Measurements from ENCODE around the gene ESRRA. TPM values are rescaled to one million over a fixed set of nuclear protein-coding genes. Genes with fewer than 3 reads are reported as not detected.

ESRRA gene
- total RNA-seq, 1 experiment from 2014 or later: 111 TPM

DNA sequence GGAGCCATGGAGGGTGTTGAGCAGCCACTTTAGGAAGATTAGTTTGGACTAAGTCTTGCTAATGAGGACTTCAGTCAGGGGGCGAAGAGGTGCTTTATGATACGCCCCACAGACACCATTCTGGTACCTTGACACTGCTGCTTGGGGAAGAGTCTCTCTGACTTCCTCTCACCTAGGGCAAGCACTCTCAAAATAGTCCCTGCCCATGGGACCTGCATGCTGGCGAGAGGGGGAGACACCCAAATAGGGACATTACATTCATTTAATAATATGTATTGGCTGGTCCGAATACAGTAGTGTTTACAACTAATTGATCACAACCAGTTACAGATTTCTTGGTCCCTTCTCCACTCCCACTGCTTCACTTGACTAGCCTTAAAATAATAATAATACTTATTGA, 9.6 kb upstream of the ESRRA start:
- Histone ChIP-seq H3K4me1 (ENCODE audit: insufficient read depth, low read length) (peaks cover 21% of the 10 kb centered on the region), H3K36me3 (ENCODE audit: low read depth, low read length) (no peaks in the 10 kb centered on the region), H3K79me2 (ENCODE audit: low read length) (no peaks in the 10 kb centered on the region), H3K9ac (ENCODE audit: low read length) (no peak overlapping the region), H3K27me3 (ENCODE audit: low read length) (peaks cover 37% of the 10 kb centered on the region), H3K27ac (ENCODE audit: low read length) (no peak overlapping the region), H3K9me2 (replicated peaks; ENCODE audit: low read length) (no peaks in the 10 kb centered on the region), H4K20me1 (ENCODE audit: low read length) (no peaks in the 10 kb centered on the region), H3K4me3 (ENCODE audit: low read length) (no peak overlapping the region), H3K4me2 (ENCODE audit: low read length) (no peak overlapping the region), H3K9me3 (ENCODE audit: low read length) (no peaks in the 10 kb centered on the region), H3F3A (ENCODE audit: low read length, unreplicated experiment) (no peaks in the 10 kb centered on the region), H2AFZ (ENCODE audit: low read length) (no peak overlapping the region)
- no peak for TF ChIP-seq EZH2phosphoT487 (IDR thresholded peaks at IDR 0.05; ENCODE audit: borderline replicate concordance, low read length)
- TF ChIP-seq EZH2 (IDR thresholded peaks at IDR 0.05; ENCODE audit: low read length, unreplicated experiment): no peak
- TF ChIP-seq, protein P1, sequence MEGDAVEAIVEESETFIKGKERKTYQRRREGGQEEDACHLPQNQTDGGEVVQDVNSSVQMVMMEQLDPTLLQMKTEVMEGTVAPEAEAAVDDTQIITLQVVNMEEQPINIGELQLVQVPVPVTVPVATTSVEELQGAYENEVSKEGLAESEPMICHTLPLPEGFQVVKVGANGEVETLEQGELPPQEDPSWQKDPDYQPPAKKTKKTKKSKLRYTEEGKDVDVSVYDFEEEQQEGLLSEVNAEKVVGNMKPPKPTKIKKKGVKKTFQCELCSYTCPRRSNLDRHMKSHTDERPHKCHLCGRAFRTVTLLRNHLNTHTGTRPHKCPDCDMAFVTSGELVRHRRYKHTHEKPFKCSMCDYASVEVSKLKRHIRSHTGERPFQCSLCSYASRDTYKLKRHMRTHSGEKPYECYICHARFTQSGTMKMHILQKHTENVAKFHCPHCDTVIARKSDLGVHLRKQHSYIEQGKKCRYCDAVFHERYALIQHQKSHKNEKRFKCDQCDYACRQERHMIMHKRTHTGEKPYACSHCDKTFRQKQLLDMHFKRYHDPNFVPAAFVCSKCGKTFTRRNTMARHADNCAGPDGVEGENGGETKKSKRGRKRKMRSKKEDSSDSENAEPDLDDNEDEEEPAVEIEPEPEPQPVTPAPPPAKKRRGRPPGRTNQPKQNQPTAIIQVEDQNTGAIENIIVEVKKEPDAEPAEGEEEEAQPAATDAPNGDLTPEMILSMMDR (conservative IDR thresholded peaks at IDR 0.05; ENCODE audit: low read depth, low read length): no peak
- DNase-seq (no peak), ATAC-seq (no peak)
- POLR2A ChIA-PET (ENCODE audit: unreplicated experiment): interaction anchor here (0.6 kb wide), 1 partner anchor 44 kb away, joined by 4 read pairs; no protein-coding TSS in a partner anchor
- no TSS peak for BruUV-seq (replicated peaks)
- CTCF ChIA-PET: interaction anchor here (0.9 kb wide), 1 partner anchor 19 kb away, joined by 8 read pairs; no protein-coding TSS in a partner anchor
- intact Hi-C loops (cut with micrococcal nuclease): no loop called here

DNA sequence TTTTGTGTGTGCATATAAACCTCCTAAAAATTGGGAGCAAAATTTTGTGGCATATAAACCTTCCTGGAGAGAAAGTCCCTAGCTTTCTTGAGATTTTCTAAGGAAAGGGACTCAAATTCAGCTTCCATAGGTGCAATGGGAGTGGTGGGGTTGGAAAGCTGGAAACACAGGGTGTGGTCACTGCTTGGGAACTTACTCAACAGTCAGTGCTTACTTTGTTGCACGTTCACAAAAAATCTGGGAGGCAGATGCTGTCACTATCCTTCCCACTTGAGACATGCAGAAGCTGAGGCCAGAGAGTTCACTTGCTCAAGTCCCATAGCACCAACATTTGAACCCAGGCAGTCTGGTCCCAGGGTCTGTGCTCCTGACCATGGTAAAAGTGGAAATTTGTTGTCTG, 9.1 kb upstream of the ESRRA start:
- H3K9ac ChIP-seq (ENCODE audit: low read length): no peak overlapping the region
- H3K27me3 ChIP-seq (ENCODE audit: low read length): peaks cover 32% of the 10 kb centered on the region
- no peaks in the 10 kb centered on the region for H3K9me2 ChIP-seq (replicated peaks; ENCODE audit: low read length)
- CTCF ChIA-PET: interaction anchor here (0.9 kb wide), 1 partner anchor 20 kb away, joined by 8 read pairs; no protein-coding TSS in a partner anchor
- no peaks in the 10 kb centered on the region for H4K20me1 ChIP-seq (ENCODE audit: low read length)
- no peaks in the 10 kb centered on the region for H3K79me2 ChIP-seq (ENCODE audit: low read length)
- DNase-seq (peak; percentile 44), ATAC-seq (no peak)
- H3K27ac ChIP-seq (ENCODE audit: low read length): no peak overlapping the region
- TF ChIP-seq EZH2phosphoT487 (IDR thresholded peaks at IDR 0.05; ENCODE audit: borderline replicate concordance, low read length) (no peak), EZH2 (IDR thresholded peaks at IDR 0.05; ENCODE audit: low read length, unreplicated experiment) (no peak)
- TF ChIP-seq, protein P1 (conservative IDR thresholded peaks at IDR 0.05; ENCODE audit: low read depth, low read length): no peak
- no peak overlapping the region for H3K4me2 ChIP-seq (ENCODE audit: low read length)
- H3K36me3 ChIP-seq (ENCODE audit: low read depth, low read length): no peaks in the 10 kb centered on the region
- H3K9me3 ChIP-seq (ENCODE audit: low read length): no peaks in the 10 kb centered on the region
- intact Hi-C loops (cut with micrococcal nuclease): no loop called here
- no peak overlapping the region for H2AFZ ChIP-seq (ENCODE audit: low read length)
- POLR2A ChIA-PET (ENCODE audit: unreplicated experiment): no interaction called here
- H3K4me1 ChIP-seq (ENCODE audit: insufficient read depth, low read length): peaks cover 23% of the 10 kb centered on the region
- no TSS peak for BruUV-seq (replicated peaks)
- H3K4me3 ChIP-seq (ENCODE audit: low read length): no peak overlapping the region
- H3F3A ChIP-seq (ENCODE audit: low read length, unreplicated experiment): no peaks in the 10 kb centered on the region

DNA sequence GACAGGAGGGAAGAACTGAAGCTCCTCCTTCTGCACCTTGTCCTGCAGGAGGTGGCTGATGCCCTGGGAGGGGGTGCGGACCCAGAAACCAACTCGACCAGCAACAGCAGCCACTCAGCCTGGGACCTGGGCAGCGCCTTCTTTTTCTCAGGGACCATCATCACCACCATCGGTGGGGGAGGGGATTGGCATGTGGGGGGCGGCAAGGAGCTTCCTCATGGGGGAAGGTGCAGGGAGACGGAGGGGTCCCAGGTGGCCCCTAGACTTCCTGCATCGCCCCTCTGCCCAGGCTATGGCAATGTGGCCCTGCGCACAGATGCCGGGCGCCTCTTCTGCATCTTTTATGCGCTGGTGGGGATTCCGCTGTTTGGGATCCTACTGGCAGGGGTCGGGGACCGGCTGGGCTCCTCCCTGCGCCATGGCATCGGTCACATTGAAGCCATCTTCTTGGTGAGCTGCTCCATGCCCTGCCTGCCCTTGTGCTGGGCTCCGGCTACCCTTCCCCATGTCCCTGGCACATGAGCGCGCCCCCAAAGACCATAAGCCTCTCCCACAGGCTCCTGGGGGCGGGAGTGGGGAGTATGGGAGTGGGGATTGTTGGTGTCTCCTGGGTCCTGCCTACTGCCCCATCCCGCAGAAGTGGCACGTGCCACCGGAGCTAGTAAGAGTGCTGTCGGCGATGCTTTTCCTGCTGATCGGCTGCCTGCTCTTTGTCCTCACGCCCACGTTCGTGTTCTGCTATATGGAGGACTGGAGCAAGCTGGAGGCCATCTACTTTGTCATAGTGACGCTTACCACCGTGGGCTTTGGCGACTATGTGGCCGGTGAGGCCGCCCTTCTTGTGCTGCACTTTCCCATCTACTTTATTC, 8.3 kb upstream of the ESRRA start:
- TF ChIP-seq, protein P1 (conservative IDR thresholded peaks at IDR 0.05; ENCODE audit: low read depth, low read length): no peak
- TF ChIP-seq EZH2phosphoT487 (IDR thresholded peaks at IDR 0.05; ENCODE audit: borderline replicate concordance, low read length) (no peak), EZH2 (IDR thresholded peaks at IDR 0.05; ENCODE audit: low read length, unreplicated experiment) (no peak)
- Histone ChIP-seq H3K9me3 (ENCODE audit: low read length) (no peaks in the 10 kb centered on the region), H4K20me1 (ENCODE audit: low read length) (no peaks in the 10 kb centered on the region), H2AFZ (ENCODE audit: low read length) (no peak overlapping the region), H3K79me2 (ENCODE audit: low read length) (no peaks in the 10 kb centered on the region), H3K36me3 (ENCODE audit: low read depth, low read length) (no peaks in the 10 kb centered on the region), H3K27ac (ENCODE audit: low read length) (no peak overlapping the region), H3F3A (ENCODE audit: low read length, unreplicated experiment) (no peaks in the 10 kb centered on the region), H3K9me2 (replicated peaks; ENCODE audit: low read length) (no peaks in the 10 kb centered on the region), H3K27me3 (ENCODE audit: low read length) (peaks cover 25% of the 10 kb centered on the region), H3K4me2 (ENCODE audit: low read length) (no peak overlapping the region), H3K4me3 (ENCODE audit: low read length) (no peak overlapping the region), H3K4me1 (ENCODE audit: insufficient read depth, low read length) (peaks cover 23% of the 10 kb centered on the region), H3K9ac (ENCODE audit: low read length) (no peak overlapping the region)
- BruUV-seq (replicated peaks): no TSS peak
- ATAC-seq: no peak
- POLR2A ChIA-PET (ENCODE audit: unreplicated experiment): no interaction called here
- no peak for DNase-seq
- CTCF ChIA-PET: no interaction called here
- intact Hi-C loops (cut with micrococcal nuclease): no loop called here
